GM19438 (cell line): Measurements from ENCODE around the gene PRPF6.
"Not testable (repeated sequence)": the region's sequence is repeated elsewhere in the genome, so short reads cannot be mapped to it uniquely, and the experiment has no call there.

Source experiments
- ATAC-seq: cut with Tn5 transposase; IDR thresholded peaks from one replicate; pipeline ENCODE4 v1.9.1; 2021; ENCODE audit warnings: low read depth; ENCODE audit not compliant: unreplicated experiment

PRPF6 gene

GRCh38 chr20:63972312-63973159 is 8.4 kb upstream of the PRPF6 start:
- no peak for ATAC-seq

DNA sequence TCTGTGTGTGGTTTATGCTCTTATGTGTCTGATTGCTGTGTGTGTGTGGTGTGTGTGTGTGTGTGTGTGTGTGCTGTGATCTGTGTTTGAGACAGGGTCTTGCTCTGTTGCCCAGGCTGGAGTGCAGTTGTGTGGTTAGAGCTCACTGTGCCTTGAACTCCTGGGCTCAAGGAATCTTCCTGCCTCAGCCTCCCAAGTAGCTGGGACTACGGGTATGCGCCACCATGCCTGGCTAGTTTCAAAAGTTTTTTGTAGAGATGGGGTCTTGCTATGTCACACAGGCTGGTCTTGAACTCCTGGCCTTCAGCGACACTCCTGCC is 7.8 kb upstream of the PRPF6 start:
- no peak for ATAC-seq

DNA sequence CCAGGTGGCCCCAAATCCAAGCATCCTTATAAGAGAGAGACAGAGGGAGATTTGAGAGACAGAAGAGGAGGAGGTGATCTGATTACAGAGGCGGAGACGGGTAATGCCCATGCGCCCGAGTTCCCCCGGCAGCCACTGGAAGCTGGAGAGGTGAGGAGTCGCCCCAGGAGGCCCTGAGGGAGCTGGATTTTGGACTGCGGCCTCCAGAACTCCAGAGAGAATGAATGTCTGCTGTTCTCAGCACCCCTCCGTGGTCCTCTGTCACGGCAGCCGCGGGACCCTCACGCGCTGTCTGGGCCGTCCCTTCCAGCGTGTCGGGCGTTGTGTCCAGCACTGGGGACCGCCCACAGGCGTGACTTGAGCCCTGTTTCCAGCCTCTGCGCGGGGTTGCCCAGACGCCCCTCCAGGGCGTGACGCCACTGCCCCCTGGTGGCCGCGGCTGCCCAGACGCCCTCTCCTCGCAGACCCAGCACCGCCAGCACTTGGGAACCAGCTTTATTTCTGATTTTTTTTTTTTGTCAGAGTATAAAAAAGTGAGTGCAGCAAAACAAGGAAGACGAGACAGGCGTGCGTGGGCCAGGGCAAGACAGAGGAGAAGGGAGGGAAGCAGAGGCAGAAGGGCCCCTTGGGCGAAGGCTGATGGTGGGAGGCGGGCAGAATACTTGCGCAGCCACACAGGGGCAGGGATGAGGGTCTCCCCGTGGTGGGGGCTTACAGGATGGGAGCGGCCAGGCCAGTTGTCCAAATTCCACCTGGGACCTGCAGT is 7.1 kb upstream of the PRPF6 start:
- no peak for ATAC-seq

GRCh38 chr20:63974402-63975200 is 6.3 kb upstream of the PRPF6 start:
- ATAC-seq, result no peak

- ATAC-seq, result not testable (repeated sequence)
These were observed 4.4 kb upstream of the PRPF6 start for GRCh38 chr20:63976511-63976910.

DNA sequence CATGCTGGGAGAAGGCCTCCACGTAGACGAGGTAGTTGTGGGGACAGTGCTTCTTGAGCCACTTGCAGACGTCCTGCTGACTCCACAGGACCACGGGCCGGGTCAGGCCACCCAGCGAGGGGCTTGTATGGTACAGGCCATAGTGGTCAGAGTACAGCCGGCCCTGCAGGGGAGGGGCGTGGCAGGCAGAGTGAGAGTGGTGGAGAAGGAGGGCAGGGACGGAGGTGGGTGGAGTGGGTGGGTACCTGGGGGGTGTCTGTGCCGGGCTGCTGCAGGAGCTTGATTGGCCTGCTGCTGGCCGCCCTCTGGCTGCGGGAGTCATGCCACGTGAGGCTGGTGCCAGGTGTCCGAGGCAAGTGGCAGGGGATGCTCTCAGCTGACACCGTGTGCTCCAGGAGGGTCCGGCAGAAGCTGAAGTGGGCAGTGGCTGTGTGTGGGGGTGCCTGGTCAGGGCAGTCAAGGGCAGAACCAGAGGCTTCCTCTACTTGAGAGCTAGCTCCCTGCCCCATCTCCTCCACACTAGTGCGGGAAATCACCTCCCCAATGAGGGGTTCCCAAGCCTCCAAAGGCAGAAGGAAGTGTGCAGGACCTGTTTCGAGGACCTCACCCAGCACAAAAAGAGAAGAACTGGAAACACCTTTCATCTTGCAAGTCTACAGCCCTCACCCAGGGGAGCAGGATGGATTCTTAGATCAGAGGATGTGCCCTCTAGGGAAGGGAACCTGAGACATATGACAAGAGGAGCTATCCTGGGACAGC is 3.8 kb upstream of the PRPF6 start:
- ATAC-seq, result no peak

GRCh38 chr20:63977739-63978276 is 3.1 kb upstream of the PRPF6 start:
- no peak for ATAC-seq

- peak; percentile 45 for ATAC-seq
These were observed 2.4 kb upstream of the PRPF6 start for GRCh38 chr20:63978319-63979228.

GRCh38 chr20:63979229-63979556 is 1.7 kb upstream of the PRPF6 start:
- ATAC-seq, result no peak

DNA sequence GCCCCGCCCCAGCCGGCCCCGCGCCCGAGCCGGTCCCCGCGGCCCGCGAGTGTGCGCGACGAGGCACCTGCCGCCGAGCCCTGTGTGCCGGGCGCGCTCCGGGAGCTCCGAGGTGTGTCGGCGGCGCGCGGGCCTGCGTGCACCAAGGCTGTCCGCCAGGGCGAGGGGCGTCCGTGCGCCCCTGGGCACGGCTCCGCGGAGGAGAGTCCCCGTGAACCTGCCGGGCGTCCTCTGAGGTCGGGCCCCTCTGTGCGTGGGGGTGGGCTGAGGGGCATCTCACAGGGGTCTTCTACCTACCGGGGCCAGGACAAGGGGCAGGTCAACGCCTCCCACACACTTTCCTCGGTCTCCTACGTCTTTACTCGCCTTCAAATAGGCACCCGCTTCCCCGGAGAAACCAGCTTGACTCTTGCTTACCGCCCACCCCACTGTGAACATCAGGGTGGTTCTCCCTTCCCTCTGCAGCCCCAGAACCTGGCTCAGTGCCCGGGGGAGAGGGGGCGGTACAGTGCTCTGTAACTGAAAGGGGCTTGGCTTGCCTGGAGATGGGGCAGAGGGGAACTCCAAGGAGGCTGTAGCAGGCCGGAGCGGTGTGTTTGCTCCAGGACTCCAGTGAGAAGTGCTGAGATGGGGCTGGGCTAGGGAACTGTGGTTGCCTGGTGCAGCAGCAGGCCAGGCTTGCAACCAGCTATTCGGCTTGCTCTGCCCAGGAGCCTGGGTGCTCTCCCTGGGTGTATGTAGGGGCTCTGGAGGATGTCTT is 1.2 kb upstream of the PRPF6 start, which contains the start of gene SAMD10:
TSS of gene SAMD10 (minus strand) at position 86 of the 760 bp plus-strand sequence. CDS start 175 bp downstream, outside the sequence.
- ATAC-seq, result no peak

- peak; percentile 2 for ATAC-seq
These were observed 571 bp upstream of the PRPF6 start for GRCh38 chr20:63980317-63980805.

- no peak for ATAC-seq
These were observed 2.0 kb downstream of the PRPF6 start for GRCh38 chr20:63982937-63983336.

GRCh38 chr20:64000906-64001305 is 20.0 kb downstream of the PRPF6 start:
- no peak for ATAC-seq

- ATAC-seq, result no peak
These were observed 20.7 kb downstream of the PRPF6 start for GRCh38 chr20:64001607-64002011.

DNA sequence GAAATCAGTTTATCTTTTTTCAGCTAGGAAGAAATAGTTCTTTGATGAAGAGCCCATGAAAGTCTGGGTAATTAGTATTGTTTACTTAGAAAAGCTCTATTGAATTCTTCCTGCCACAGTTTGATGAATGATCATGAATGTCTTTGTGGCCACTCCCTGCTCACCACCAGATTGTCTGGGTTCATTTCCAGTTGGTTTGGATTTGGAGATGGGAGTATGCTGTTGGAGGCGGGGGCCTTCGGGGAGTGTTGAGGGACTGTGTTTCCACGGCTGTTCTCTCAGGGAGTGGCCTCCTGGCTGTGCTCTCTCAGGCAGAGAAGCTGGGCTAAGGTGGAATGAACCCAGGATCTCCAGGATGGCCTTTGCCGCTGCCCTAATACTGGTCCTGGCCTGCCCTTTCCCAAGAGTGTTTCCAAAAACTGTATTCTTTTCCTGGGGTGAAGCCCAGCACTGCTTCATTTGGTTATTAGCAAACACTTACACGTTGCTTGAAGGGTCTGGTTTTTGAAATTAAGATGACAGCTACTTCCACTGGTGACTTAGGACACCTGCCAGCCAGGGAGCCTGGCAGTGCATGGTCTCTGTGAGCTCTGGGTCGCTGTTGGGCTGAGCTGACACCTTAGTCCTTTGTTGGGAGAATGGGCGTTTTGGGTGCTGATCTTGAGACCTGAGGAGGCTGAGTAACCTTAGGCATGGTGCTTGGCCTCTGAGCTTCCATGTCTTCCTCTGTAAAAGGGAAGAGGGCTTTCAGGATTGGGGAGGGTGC is 23.2 kb downstream of the PRPF6 start:
- no peak for ATAC-seq

DNA sequence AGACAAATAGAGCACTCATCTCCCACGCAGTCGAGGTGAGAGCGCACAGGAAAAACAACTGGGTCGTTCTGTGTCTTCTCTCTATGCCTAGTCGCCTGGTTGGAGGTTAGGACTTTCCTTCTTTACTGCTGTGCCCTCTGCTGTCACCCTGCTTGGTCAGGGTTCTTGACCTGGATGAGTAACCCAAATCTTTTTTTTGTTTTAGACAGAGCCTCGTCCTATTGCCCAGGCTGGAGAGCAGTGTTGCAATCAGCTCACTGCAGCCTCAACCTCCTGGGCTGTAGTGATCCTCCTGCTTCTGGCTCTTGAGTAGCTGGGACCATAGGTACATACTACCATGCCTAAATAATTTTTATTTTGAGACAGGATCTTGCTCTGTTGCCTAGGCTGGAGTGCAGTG is 24.5 kb downstream of the PRPF6 start:
- no peak for ATAC-seq

DNA sequence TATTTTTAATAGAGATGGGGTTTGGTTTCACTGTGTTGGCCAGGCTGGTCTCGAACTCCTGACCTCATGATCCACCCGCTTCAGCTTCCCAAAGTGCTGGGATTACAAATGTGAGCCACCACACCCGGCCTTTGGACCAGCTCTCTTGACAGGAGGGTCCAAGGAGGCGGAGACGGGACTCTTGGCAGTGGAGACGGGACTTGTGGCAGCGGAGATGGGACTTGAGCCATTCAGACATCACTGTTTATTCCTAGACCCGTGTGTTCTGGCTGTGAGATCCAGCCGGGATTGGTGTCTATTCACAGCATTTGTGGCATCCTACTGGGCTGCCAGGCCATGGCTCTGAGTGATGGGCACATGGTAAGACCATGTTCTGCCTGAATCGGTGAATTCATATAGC is 25.6 kb downstream of the PRPF6 start:
- no peak for ATAC-seq

GRCh38 chr20:64006902-64007301 is 26.0 kb downstream of the PRPF6 start:
- no peak for ATAC-seq
